ENCODE results near the gene GYPC.

Gene GYPC

GRCh38 chr2:126655500-126656430 lies at the start of gene GYPC:
TSS of gene GYPC (plus strand) at chr2:126656158. CDS start at chr2:126656264, 106 bp downstream.
- H3K27ac ChIP-seq, result no peak within 1 kb of the TSS
- TF ChIP-seq ZFX (IDR thresholded peaks at IDR 0.05; ENCODE audit: borderline replicate concordance), result no peak
- TF ChIP-seq CTCF (IDR thresholded peaks at IDR 0.05), result no peak

GRCh38 chr2:126614524-126615227 lies 41.3 kb upstream of the GYPC start:
- TF ChIP-seq ZFX (IDR thresholded peaks at IDR 0.05; ENCODE audit: borderline replicate concordance) (no peak), CTCF (IDR thresholded peaks at IDR 0.05) (no peak)

GRCh38 chr2:126616606-126617069 lies 39.3 kb upstream of the GYPC start:
- no peak overlapping the region for H3K27ac ChIP-seq

More at GRCh38 chr2:126614524-126615227, 41.3 kb upstream of the GYPC start:
- H3K27ac ChIP-seq, result no peak overlapping the region

GRCh38 chr2:126620302-126620701 lies 35.7 kb upstream of the GYPC start:
- H3K27ac ChIP-seq, result no peak overlapping the region
- TF ChIP-seq CTCF (IDR thresholded peaks at IDR 0.05) (no peak), ZFX (IDR thresholded peaks at IDR 0.05; ENCODE audit: borderline replicate concordance) (no peak)

More at GRCh38 chr2:126616606-126617069, 39.3 kb upstream of the GYPC start:
- no peak for TF ChIP-seq ZFX (IDR thresholded peaks at IDR 0.05; ENCODE audit: borderline replicate concordance)
- TF ChIP-seq CTCF (IDR thresholded peaks at IDR 0.05), result no peak

- no peak for TF ChIP-seq CTCF (IDR thresholded peaks at IDR 0.05)
- no peak for TF ChIP-seq ZFX (IDR thresholded peaks at IDR 0.05; ENCODE audit: borderline replicate concordance)
- no peak overlapping the region for H3K27ac ChIP-seq
These were observed 33.0 kb upstream of the GYPC start for GRCh38 chr2:126623000-126623399.

- H3K27ac ChIP-seq, result no peak overlapping the region
- TF ChIP-seq ZFX (IDR thresholded peaks at IDR 0.05; ENCODE audit: borderline replicate concordance) (no peak), CTCF (IDR thresholded peaks at IDR 0.05) (no peak)
These were observed 28.3 kb upstream of the GYPC start for GRCh38 chr2:126627643-126628042.
